ENCODE measurements around the gene TOR1B.
"Not testable (repeated sequence)": the region's sequence is repeated elsewhere in the genome, so short reads cannot be mapped to it uniquely, and the experiment has no call there.

The TOR1B gene

GRCh38 chr9:129779560-129780190 lies 23.3 kb upstream of the TOR1B start:
- ChIA-PET POLR2A (ENCODE audit: low non-redundant PET) (no interaction called here), CTCF (interaction anchor here (0.6 to 4.7 kb wide), 2 partner anchors 53 to 141 kb away, joined by 3 to 43 read pairs; no protein-coding TSS in a partner anchor)
- no peak for DNase-seq (ENCODE audit: low spot score)
- no peak overlapping the region for H3K27ac ChIP-seq
- TF ChIP-seq CTCF (conservative IDR thresholded peaks at IDR 0.05; ENCODE audit: low read depth) = no peak

- CTCF ChIA-PET = interaction anchor here (0.6 to 6.5 kb wide), 5 partner anchors 9 to 55 kb away, joined by 3 to 93 read pairs (median 6); no protein-coding TSS in a partner anchor
- POLR2A ChIA-PET (ENCODE audit: low non-redundant PET) = no interaction called here
- TF ChIP-seq CTCF (conservative IDR thresholded peaks at IDR 0.05; ENCODE audit: low read depth) = no peak
- H3K27ac ChIP-seq = no peak overlapping the region
- no peak for DNase-seq (ENCODE audit: low spot score)
Observed at GRCh38 chr9:129781131-129781530, 21.9 kb upstream of the TOR1B start.

- no peak for DNase-seq (ENCODE audit: low spot score)
- no peak overlapping the region for H3K27ac ChIP-seq
- CTCF ChIA-PET = interaction anchor here (0.6 to 6.5 kb wide), 6 partner anchors 8 to 108 kb away, joined by 3 to 93 read pairs (median 4); no protein-coding TSS in a partner anchor
- POLR2A ChIA-PET (ENCODE audit: low non-redundant PET) = no interaction called here
- no peak for TF ChIP-seq CTCF (conservative IDR thresholded peaks at IDR 0.05; ENCODE audit: low read depth)
Observed at GRCh38 chr9:129781981-129782380, 21.0 kb upstream of the TOR1B start.

DNA sequence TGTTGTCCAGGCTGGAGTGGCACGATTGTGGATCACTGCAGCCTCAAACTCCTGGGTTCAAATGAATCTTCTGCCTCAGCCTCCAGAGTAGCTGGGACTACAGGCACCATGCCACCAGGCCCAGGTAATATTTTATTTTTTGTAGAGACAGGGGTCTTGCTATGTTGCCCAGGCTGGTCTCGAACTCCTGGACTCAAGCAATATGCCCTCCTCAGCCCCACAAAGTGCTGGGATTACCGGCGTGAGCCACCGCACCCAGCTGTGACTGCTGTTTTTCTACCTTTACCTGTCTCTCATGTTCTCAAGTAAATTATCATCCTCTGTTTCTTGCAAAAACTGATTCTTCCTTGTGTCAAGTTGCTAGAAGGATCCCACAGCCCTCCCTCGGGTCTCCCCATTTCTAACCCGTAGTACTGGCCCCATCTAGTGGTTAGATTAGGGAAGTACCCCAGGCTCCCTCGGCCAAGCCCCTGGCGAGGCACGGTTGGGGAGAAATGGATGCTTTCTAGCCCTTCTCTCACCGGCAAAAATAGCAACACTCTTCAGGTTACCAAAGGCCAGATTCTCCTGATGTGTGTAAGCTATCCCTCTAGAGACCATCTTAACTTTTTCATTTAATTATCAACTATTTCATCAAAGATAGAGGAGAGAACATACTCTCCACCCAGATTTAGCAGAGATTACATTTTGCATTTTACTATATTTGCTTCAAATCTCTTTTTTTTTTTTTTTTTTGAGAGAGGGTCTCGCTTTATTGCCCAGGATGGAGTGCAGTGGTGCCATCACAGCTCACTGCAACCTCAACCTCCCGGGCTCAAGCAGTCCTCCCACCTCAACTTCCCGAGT lies 19.2 kb upstream of the TOR1B start:
- DNase-seq (ENCODE audit: low spot score) = peak; percentile 97
- ChIA-PET CTCF (interaction anchor here (0.5 to 6.5 kb wide), 13 partner anchors 8 to 874 kb away, joined by 3 to 93 read pairs (median 4); no protein-coding TSS in a partner anchor), POLR2A (ENCODE audit: low non-redundant PET) (no interaction called here)
- peak; percentile 99 for TF ChIP-seq CTCF (conservative IDR thresholded peaks at IDR 0.05; ENCODE audit: low read depth)
- H3K27ac ChIP-seq = no peak overlapping the region

GRCh38 chr9:129784970-129785369 lies 18.0 kb upstream of the TOR1B start:
- CTCF ChIA-PET = interaction anchor here (0.6 to 6.5 kb wide), 4 partner anchors 27 to 66 kb away, joined by 3 to 93 read pairs (median 4); no protein-coding TSS in a partner anchor

DNA sequence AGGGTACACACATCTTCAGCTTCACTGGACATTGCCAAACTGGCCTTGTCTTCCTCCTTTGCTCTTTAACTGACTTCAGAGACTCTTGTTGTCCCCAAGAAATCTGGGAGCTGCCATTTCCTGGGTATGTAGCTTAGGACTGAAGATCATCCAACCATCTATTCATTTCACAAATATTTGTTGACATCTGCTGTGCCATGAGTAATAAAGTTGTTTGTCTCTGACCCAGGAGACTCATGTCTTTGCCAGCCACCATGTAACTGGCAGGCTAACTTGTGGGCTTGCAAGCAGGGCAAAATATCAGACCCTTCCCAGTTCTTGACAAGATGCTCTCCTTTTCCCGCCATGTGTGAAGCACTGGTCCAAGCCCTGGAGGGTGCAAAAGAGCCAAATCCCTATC lies 17.1 kb upstream of the TOR1B start:
- H3K27ac ChIP-seq = no peak overlapping the region
- ChIA-PET CTCF (interaction anchor here (0.6 to 6.5 kb wide), 4 partner anchors 29 to 61 kb away, joined by 4 to 93 read pairs (median 5); no protein-coding TSS in a partner anchor), POLR2A (ENCODE audit: low non-redundant PET) (interaction anchor here (0.5 kb wide), 1 partner anchor 52 kb away, joined by 5 read pairs; no protein-coding TSS in a partner anchor)
- no peak for TF ChIP-seq CTCF (conservative IDR thresholded peaks at IDR 0.05; ENCODE audit: low read depth)
- no peak for DNase-seq (ENCODE audit: low spot score)

More at GRCh38 chr9:129784970-129785369, 18.0 kb upstream of the TOR1B start:
- DNase-seq (ENCODE audit: low spot score); POLR2A ChIA-PET (ENCODE audit: low non-redundant PET); H3K27ac ChIP-seq: not testable (repeated sequence)
